PC-3 (cell line): ENCODE results near the gene FAM131A. TPM values are rescaled to one million over a fixed set of nuclear protein-coding genes. Genes with fewer than 3 reads are reported as not detected.

ENCODE experiments used
- ATAC-seq: fragments of 200-7000 bp; cut with Tn5 transposase; 2 replicates; pipeline ENCODE4 v1.9.1; 2020; ENCODE audit warnings: mild to moderate bottlenecking, moderate library complexity
- BruUV-seq: library from RNA; stranded (reverse); fragments of 400-500 nt; replicated peaks from 2 replicates; lab custom pipeline; 2021; lab: Mats Ljungman, UMichigan
- CTCF ChIA-PET: fragments of 300-600 bp; sonication (Branson Sonifier 250); formaldehyde crosslinking; loops from one replicate; lab custom pipeline; 2022; ENCODE audit warnings: antibody characterized with exemption; lab: Charles Lee
- POLR2A ChIA-PET: fragments of 300-600 bp; sonication (Branson Sonifier 250); formaldehyde crosslinking; loops from one replicate; lab custom pipeline; 2022; ENCODE audit warnings: antibody characterized with exemption; ENCODE audit not compliant: unreplicated experiment; lab: Charles Lee
- DNase-seq: peaks from one replicate; pipeline ENCODE4 v3.0.0-alpha.2; 2015
- H2AFZ ChIP-seq: fragments of 300-600 bp; sonication (generic); 2 replicates; pipeline ENCODE4 v1.6.0; 2016; ENCODE audit warnings: antibody characterized with exemption, low read length
- H3F3A ChIP-seq: fragments of 300-600 bp; sonication (generic); one replicate; pipeline ENCODE4 v1.6.0; 2017; ENCODE audit warnings: antibody characterized with exemption, low read length, control low read depth, mild to moderate bottlenecking; ENCODE audit not compliant: unreplicated experiment
- H3K27ac ChIP-seq: fragments of 300-600 bp; sonication (generic); 2 replicates; pipeline ENCODE4 v1.5.1; 2016; ENCODE audit warnings: mild to moderate bottlenecking, low read length
- H3K27me3 ChIP-seq: fragments of 300-600 bp; sonication (generic); 2 replicates; pipeline ENCODE4 v1.6.1; 2016; ENCODE audit warnings: low read length, mixed read lengths
- H3K36me3 ChIP-seq: fragments of 300-600 bp; sonication (generic); 2 replicates; pipeline ENCODE4 v1.6.1; 2016; ENCODE audit warnings: low read depth, mixed run types, low read length, mixed read lengths
- H3K4me1 ChIP-seq: fragments of 300-600 bp; sonication (generic); 2 replicates; pipeline ENCODE4 v1.5.1; 2016; ENCODE audit warnings: low read length; ENCODE audit not compliant: insufficient read depth
- H3K4me2 ChIP-seq: fragments of 300-600 bp; sonication (generic); 2 replicates; pipeline ENCODE4 v1.6.0; 2016; ENCODE audit warnings: low read length
- H3K4me3 ChIP-seq: fragments of 300-600 bp; sonication (generic); 2 replicates; pipeline ENCODE4 v1.5.1; 2016; ENCODE audit warnings: mild to moderate bottlenecking, low read length, mixed read lengths
- H3K79me2 ChIP-seq: fragments of 300-600 bp; sonication (generic); 2 replicates; pipeline ENCODE4 v1.6.1; 2017; ENCODE audit warnings: low read length, mixed read lengths
- H3K9ac ChIP-seq: fragments of 300-600 bp; sonication (generic); 2 replicates; pipeline ENCODE4 v1.6.0; 2016; ENCODE audit warnings: mild to moderate bottlenecking, low read length
- H3K9me2 ChIP-seq: fragments of 300-600 bp; sonication (generic); replicated peaks from 2 replicates; pipeline ENCODE4 v1.6.1; 2016; ENCODE audit warnings: mixed run types, low read length, mixed read lengths
- H3K9me3 ChIP-seq: fragments of 300-600 bp; sonication (generic); 2 replicates; pipeline ENCODE4 v1.6.1; 2016; ENCODE audit warnings: low read length, mixed read lengths
- H4K20me1 ChIP-seq: fragments of 300-600 bp; sonication (generic); 2 replicates; pipeline ENCODE4 v1.6.1; 2016; ENCODE audit warnings: low read length, mixed read lengths
- CTCF ChIP-seq: fragments of 300-600 bp; sonication (generic); conservative IDR thresholded peaks from 2 replicates; pipeline ENCODE4 v1.5.1; 2017; ENCODE audit warnings: antibody characterized with exemption, low read depth, mild to moderate bottlenecking, low read length
- EZH2 ChIP-seq: fragments of 300-600 bp; sonication (generic); IDR thresholded peaks from one replicate; pipeline ENCODE4 v1.6.1; 2017; ENCODE audit warnings: antibody characterized with exemption, mild to moderate bottlenecking, low read length; ENCODE audit not compliant: unreplicated experiment
- EZH2phosphoT487 ChIP-seq: fragments of 300-600 bp; sonication (generic); IDR thresholded peaks from 2 replicates; pipeline ENCODE4 v1.6.1; 2018; ENCODE audit warnings: mild to moderate bottlenecking, antibody characterized with exemption, low read length, borderline replicate concordance
- intact Hi-C: fragments of 100-400 bp; cut with micrococcal nuclease; formaldehyde crosslinking; loops from 2 replicates; pipeline ENCODE4 v1.9.0; 2023
- total RNA-seq: library from RNA; depleted of rRNA; stranded (reverse); fragments of >200 nt; gene quantifications from 2 replicates; pipeline ENCODE4 v1.2.3, GENCODE V29; 2014

The FAM131A gene
- total RNA-seq, 1 experiment from 2014 or later = 21.9 TPM

GRCh38 chr3:184381261-184382224 is 44.1 kb downstream of the FAM131A start:
- DNase-seq (no peak), ATAC-seq (no peak)
- H2AFZ ChIP-seq = no peak overlapping the region
- no peak overlapping the region for H3K4me2 ChIP-seq
- no peaks in the 10 kb centered on the region for H3K4me1 ChIP-seq
- H3K79me2 ChIP-seq = no peaks in the 10 kb centered on the region
- TF ChIP-seq CTCF (no peak), EZH2phosphoT487 (no peak), EZH2 (no peak)
- no peak overlapping the region for H3K27ac ChIP-seq
- no peaks in the 10 kb centered on the region for H3K9me3 ChIP-seq
- no peak overlapping the region for H3K9ac ChIP-seq
- ChIA-PET POLR2A (no interaction called here), CTCF (no interaction called here)
- H3K27me3 ChIP-seq = peaks cover 49% of the 10 kb centered on the region
- BruUV-seq = no TSS peak
- H3K36me3 ChIP-seq = no peaks in the 10 kb centered on the region
- H3K4me3 ChIP-seq = no peak overlapping the region
- H4K20me1 ChIP-seq = no peaks in the 10 kb centered on the region
- intact Hi-C loops = no loop called here
- no peaks in the 10 kb centered on the region for H3K9me2 ChIP-seq
- no peaks in the 10 kb centered on the region for H3F3A ChIP-seq

GRCh38 chr3:184382326-184383032 is 45.1 kb downstream of the FAM131A start:
- POLR2A ChIA-PET = no interaction called here

More at GRCh38 chr3:184382326-184383032, 45.1 kb downstream of the FAM131A start:
- no peak overlapping the region for H3K9ac ChIP-seq
- no peaks in the 10 kb centered on the region for H3K4me1 ChIP-seq
- H3K9me3 ChIP-seq = no peaks in the 10 kb centered on the region
- CTCF ChIA-PET = no interaction called here
- H3K4me2 ChIP-seq = no peak overlapping the region
- no peaks in the 10 kb centered on the region for H3K36me3 ChIP-seq
- H4K20me1 ChIP-seq = no peaks in the 10 kb centered on the region
- H3F3A ChIP-seq = no peaks in the 10 kb centered on the region
- no peak overlapping the region for H3K27ac ChIP-seq
- no peak overlapping the region for H2AFZ ChIP-seq
- DNase-seq (no peak), ATAC-seq (no peak)
- no peaks in the 10 kb centered on the region for H3K79me2 ChIP-seq
- H3K9me2 ChIP-seq = no peaks in the 10 kb centered on the region
- BruUV-seq = no TSS peak
- intact Hi-C loops = no loop called here
- peaks cover 40% of the 10 kb centered on the region for H3K27me3 ChIP-seq
- TF ChIP-seq EZH2 (no peak), CTCF (no peak), EZH2phosphoT487 (no peak)
- H3K4me3 ChIP-seq = no peak overlapping the region
